Effector memory CD8-positive, alpha-beta T cell (primary cell): ENCODE results near the gene RSAD1.

Experiments
- ATAC-seq: fragments of 150-1000 bp; cut with Tn5 transposase; replicated peaks from 2 replicates; pipeline ENCODE4 v1.10.0; 2021; ENCODE audit warnings: mild to moderate bottlenecking, moderate library complexity
- DNase-seq, 3 experiments: peaks; one replicate each; pipeline ENCODE4 v3.0.0; 2021
- H3K27ac Mint-ChIP-seq, 2 donors: one replicate each; pipeline ENCODE4 v1.8.0; 2022; ENCODE audit warnings: mild to moderate bottlenecking in 2 of 2, mixed read lengths in 2 of 2, moderate library complexity in 2 of 2
- H3K27me3 Mint-ChIP-seq, 2 donors: one replicate each; pipeline ENCODE4 v1.8.0; 2022; ENCODE audit warnings: mixed read lengths in 2 of 2
- H3K36me3 Mint-ChIP-seq: one replicate; pipeline ENCODE4 v1.8.0; 2022; ENCODE audit warnings: mild to moderate bottlenecking, moderate library complexity, mixed read lengths; ENCODE audit not compliant: insufficient read depth
- H3K4me1 Mint-ChIP-seq, 2 donors: one replicate each; pipeline ENCODE4 v1.8.0; 2022; ENCODE audit warnings: low read depth in 2 of 2, mixed read lengths in 2 of 2
- H3K4me3 Mint-ChIP-seq, 2 donors: one replicate each; pipeline ENCODE4 v1.8.0; 2022; ENCODE audit warnings: mild to moderate bottlenecking in 2 of 2, mixed read lengths in 2 of 2, moderate library complexity in 2 of 2
- H3K9me3 Mint-ChIP-seq, 2 donors: one replicate each; pipeline ENCODE4 v1.8.0; 2022; ENCODE audit warnings: mixed read lengths in 2 of 2

The RSAD1 gene

GRCh38 chr17:50517504-50518383 is 39.1 kb downstream of the RSAD1 start:
- Mint-ChIP-seq H3K36me3 (no peaks in the 10 kb centered on the region), H3K9me3 (no peaks in the 10 kb centered on the region), H3K27ac (no peak overlapping the region), H3K4me1 (no peaks in the 10 kb centered on the region), H3K27me3 (no peaks in the 10 kb centered on the region), H3K4me3 (no peak overlapping the region)
- DNase-seq, result no peak
- ATAC-seq, result no peak

GRCh38 chr17:50518384-50519023 is 39.8 kb downstream of the RSAD1 start:
- Mint-ChIP-seq H3K4me3 (no peak overlapping the region), H3K27me3 (no peaks in the 10 kb centered on the region), H3K27ac (peak overlapping the region in 1 of 2 donors; percentile 81), H3K4me1 (no peaks in the 10 kb centered on the region), H3K9me3 (no peaks in the 10 kb centered on the region), H3K36me3 (no peaks in the 10 kb centered on the region)
- DNase-seq, result no peak
- ATAC-seq, result no peak

DNA sequence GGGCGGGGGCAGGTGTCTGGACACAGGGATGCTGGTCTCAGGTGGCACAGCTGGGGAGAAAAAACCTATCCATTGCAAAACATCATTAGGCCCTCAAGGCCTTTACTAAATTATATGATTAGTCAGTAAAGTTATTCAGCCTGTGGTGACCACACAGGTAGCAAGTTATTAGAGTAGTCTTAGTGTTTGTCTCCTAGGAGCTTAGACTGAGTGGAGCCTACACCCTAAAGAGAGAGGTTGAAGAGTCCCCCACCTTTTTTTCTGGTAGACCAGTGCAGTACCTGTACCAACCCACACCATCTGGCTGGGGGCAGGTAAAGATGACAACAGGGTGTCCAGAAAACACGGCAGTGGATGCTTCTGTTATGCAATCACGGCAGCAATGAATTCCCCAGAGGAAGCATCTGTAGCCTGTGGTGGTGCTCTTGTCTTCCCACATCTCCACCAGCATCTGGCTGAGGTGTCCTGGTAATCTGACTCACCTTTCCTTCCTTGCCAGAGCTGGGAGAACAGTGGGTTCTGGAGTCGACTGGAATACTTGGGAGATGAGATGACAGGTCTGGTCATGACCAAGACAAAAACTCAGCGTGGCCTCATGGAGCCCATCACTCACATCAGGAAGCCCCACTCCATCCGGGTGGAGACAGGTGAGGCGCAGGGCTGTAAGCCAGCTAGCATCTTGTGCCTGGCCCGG is 40.6 kb downstream of the RSAD1 start:
- Mint-ChIP-seq H3K27me3 (no peaks in the 10 kb centered on the region), H3K4me1 (no peaks in the 10 kb centered on the region), H3K4me3 (no peak overlapping the region), H3K9me3 (no peaks in the 10 kb centered on the region), H3K27ac (peak overlapping the region in 1 of 2 donors; percentile 81), H3K36me3 (no peaks in the 10 kb centered on the region)
- no peak for DNase-seq
- ATAC-seq, result no peak

DNA sequence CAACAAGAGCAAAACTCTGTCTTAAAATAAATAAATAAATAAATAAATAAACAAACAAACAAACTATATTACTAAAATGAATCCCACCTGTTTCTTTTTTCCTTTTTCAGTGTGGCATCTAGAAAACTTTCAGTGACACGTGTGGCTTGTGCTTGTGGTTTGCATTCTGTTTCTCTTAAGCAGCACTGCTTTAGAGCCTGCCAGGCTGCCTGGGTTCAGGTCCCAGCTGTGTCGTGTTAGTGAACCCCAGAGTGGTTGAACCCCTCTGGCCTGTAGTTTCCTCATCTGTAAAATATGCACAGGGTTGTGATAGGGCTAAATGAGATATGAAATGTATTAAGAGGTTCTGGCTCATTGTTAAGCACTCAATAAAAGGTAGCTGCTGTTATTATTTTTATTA is 41.8 kb downstream of the RSAD1 start:
- DNase-seq (no peak), ATAC-seq (no peak)
- Mint-ChIP-seq H3K9me3 (no peaks in the 10 kb centered on the region), H3K27ac (no peak overlapping the region), H3K4me1 (no peaks in the 10 kb centered on the region), H3K4me3 (no peak overlapping the region), H3K27me3 (no peaks in the 10 kb centered on the region), H3K36me3 (no peaks in the 10 kb centered on the region)

GRCh38 chr17:50521514-50521913 is 42.9 kb downstream of the RSAD1 start:
- ATAC-seq, result no peak
- Mint-ChIP-seq H3K4me3 (no peak overlapping the region), H3K36me3 (no peaks in the 10 kb centered on the region), H3K27ac (no peak overlapping the region), H3K9me3 (no peaks in the 10 kb centered on the region), H3K4me1 (no peaks in the 10 kb centered on the region), H3K27me3 (no peaks in the 10 kb centered on the region)
- no peak for DNase-seq

DNA sequence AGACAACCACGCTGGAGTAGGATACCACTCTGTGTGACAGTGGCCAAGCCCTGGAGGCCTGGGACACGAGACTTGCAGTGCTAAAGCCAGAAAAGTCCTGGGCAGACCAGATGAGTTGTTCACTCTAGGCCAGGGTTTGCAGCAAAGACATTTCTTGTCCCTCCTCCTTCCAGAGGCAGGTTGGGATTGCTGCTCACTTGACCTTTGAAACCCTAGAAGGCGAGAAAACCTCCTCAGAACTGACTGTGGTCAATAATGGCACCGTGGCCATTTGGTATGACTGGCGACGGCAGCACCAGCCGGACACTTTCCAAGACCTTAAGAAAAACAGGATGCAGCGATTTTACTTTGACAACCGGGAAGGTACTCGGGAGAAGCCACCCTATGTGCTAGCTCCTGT is 44.1 kb downstream of the RSAD1 start:
- Mint-ChIP-seq H3K27me3 (no peaks in the 10 kb centered on the region), H3K9me3 (no peaks in the 10 kb centered on the region), H3K4me3 (no peak overlapping the region), H3K4me1 (no peaks in the 10 kb centered on the region), H3K36me3 (no peaks in the 10 kb centered on the region), H3K27ac (no peak overlapping the region)
- no peak for ATAC-seq
- DNase-seq, result no peak

GRCh38 chr17:50523208-50523607 is 44.5 kb downstream of the RSAD1 start:
- Mint-ChIP-seq H3K4me1 (no peaks in the 10 kb centered on the region), H3K27me3 (peaks cover 0 to 3% of the 10 kb centered on the region in 2 donors), H3K9me3 (no peaks in the 10 kb centered on the region), H3K36me3 (no peaks in the 10 kb centered on the region), H3K4me3 (no peak overlapping the region), H3K27ac (no peak overlapping the region)
- ATAC-seq (no peak), DNase-seq (no peak)

- DNase-seq, result no peak
- Mint-ChIP-seq H3K4me1 (no peaks in the 10 kb centered on the region), H3K27me3 (peaks cover 10 to 19% of the 10 kb centered on the region in 2 donors), H3K4me3 (no peak overlapping the region), H3K9me3 (no peaks in the 10 kb centered on the region), H3K36me3 (no peaks in the 10 kb centered on the region), H3K27ac (no peak overlapping the region)
- no peak for ATAC-seq
Observed at GRCh38 chr17:50524838-50525237, 46.2 kb downstream of the RSAD1 start.

DNA sequence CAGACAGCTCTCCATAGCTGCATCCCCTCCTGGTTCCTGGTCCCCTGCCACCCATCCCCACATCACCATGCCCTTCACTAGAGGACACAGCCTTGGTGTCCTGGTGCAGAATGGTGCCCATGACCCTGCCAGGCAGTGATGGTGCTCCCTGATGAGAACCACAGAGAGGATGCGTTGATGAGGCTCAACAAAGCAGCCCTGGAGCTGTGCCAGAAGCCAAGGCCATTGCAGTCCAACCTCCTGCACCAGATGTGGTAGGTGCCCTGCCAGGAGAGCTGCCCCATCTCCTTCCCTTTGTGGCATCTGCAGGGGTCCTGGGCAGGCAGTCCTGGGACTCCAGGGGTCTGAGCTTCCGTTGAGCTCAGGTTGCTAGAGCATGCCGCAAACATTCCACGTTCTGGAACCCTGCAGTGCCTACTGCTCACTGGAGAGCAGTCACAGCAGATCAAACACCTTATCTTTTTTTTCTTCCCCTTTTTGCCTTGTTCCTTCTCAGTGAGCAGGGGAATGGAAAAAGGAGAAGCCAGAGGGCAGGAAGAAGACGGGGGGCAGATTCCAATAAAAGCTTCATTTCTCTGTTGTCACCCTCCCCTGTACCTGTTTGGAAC is 48.6 kb downstream of the RSAD1 start:
- no peaks in the 10 kb centered on the region for H3K36me3 Mint-ChIP-seq
- no peaks in the 10 kb centered on the region for H3K9me3 Mint-ChIP-seq
- H3K4me3 Mint-ChIP-seq, result no peak overlapping the region
- H3K27ac Mint-ChIP-seq, result no peak overlapping the region
- H3K4me1 Mint-ChIP-seq, result peaks cover 0 to 1% of the 10 kb centered on the region in 2 donors
- DNase-seq (no peak), ATAC-seq (no peak)
- H3K27me3 Mint-ChIP-seq, result peaks cover 34 to 43% of the 10 kb centered on the region in 2 donors

GRCh38 chr17:50527949-50528474 is 49.4 kb downstream of the RSAD1 start:
- DNase-seq (no peak), ATAC-seq (no peak)
- Mint-ChIP-seq H3K9me3 (no peaks in the 10 kb centered on the region), H3K4me1 (peaks cover under 1 to 6% of the 10 kb centered on the region in 2 donors), H3K4me3 (no peak overlapping the region), H3K27ac (no peak overlapping the region), H3K27me3 (peaks cover 35 to 51% of the 10 kb centered on the region in 2 donors), H3K36me3 (no peaks in the 10 kb centered on the region)

DNA sequence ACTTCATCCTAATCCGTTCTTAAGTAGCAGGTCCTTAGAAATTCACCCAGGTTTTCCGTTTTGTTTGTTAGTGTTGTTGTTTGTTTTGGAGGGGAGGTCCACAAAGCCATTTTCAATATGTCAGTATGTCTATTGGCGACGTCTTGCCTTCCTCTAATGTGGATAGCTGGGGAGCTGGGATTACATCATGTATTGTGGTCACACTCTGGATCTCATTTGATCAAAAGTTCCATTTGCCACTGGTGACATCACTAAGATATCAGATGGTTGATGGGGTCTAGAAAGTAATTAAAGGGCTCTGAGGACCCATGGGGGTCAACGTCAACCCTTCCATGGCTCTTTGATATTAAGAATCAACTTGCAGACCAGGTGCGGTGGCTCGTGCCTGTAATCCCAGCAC is 51.2 kb downstream of the RSAD1 start:
- Mint-ChIP-seq H3K4me3 (no peak overlapping the region), H3K36me3 (no peaks in the 10 kb centered on the region), H3K4me1 (peaks cover 12 to 18% of the 10 kb centered on the region in 2 donors), H3K27me3 (peaks cover 53 to 69% of the 10 kb centered on the region in 2 donors), H3K27ac (no peak overlapping the region), H3K9me3 (no peaks in the 10 kb centered on the region)
- no peak for ATAC-seq
- no peak for DNase-seq

DNA sequence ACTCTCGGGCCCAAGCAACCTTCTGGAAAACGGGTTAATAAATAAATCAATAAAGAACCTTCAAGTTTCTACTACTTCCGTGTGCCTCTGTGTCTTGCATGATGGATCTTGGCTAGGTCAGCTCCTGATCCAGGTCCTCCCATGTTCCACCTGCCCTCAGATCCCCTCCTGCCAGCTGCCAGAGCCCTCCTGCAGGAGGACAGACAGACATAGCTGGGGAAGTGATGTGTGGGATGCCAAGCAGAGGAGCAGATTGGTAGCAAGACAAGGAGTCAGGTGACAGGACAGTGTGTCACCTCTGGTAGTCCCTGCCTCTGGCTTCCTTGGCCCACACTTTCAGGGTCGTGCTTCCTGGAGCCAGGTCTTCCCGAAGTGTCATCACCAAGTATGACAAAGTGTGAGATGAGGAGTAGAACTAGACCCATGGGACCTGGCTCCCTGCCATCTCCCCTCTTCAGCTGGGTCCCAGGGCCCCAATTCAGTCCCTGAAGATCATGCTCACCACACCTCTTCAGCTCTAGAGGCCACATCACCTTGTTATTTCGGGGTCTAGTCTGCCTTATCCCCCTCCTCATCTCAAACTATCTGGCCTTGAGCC is 52.9 kb downstream of the RSAD1 start:
- Mint-ChIP-seq H3K4me1 (peaks cover 12 to 18% of the 10 kb centered on the region in 2 donors), H3K27me3 (peaks cover 69 to 86% of the 10 kb centered on the region in 2 donors), H3K36me3 (no peaks in the 10 kb centered on the region), H3K9me3 (no peaks in the 10 kb centered on the region), H3K27ac (peak overlapping the region in 1 of 2 donors; percentile 60), H3K4me3 (no peak overlapping the region)
- no peak for DNase-seq
- ATAC-seq, result no peak
